A673 (cell line): ENCODE results near the gene BRSK1. TPM values are rescaled to one million over a fixed set of nuclear protein-coding genes. Genes with fewer than 3 reads are reported as not detected.
A peak's percentile ranks its signal among the peaks of the same experiment; 100 is the strongest.

Experiments
- BruUV-seq: library from RNA; stranded (reverse); fragments of 400-500 nt; replicated peaks from 2 replicates; lab custom pipeline; 2021; lab: Mats Ljungman, UMichigan
- CTCF ChIA-PET: fragments of 300-600 bp; sonication (Branson Sonifier 250); formaldehyde crosslinking; loops from one replicate; lab custom pipeline; 2022; ENCODE audit warnings: antibody characterized with exemption; lab: Charles Lee
- POLR2A ChIA-PET: fragments of 300-600 bp; sonication (Branson Sonifier 250); formaldehyde crosslinking; loops from one replicate; lab custom pipeline; 2022; ENCODE audit warnings: antibody characterized with exemption; ENCODE audit not compliant: low non-redundant PET; lab: Charles Lee
- DNase-seq: peaks from one replicate; pipeline ENCODE4 v3.0.0-alpha.2; 2015; ENCODE audit warnings: low spot score
- H3K27ac ChIP-seq: fragments of 200-600 bp; sonication (generic); 2 replicates; pipeline ENCODE4 v1.5.1; 2016; ENCODE audit warnings: mixed run types, low read depth, mild to moderate bottlenecking, mixed read lengths, antibody characterized with exemption, low read length; ENCODE audit not compliant: poor library complexity, severe bottlenecking
- H3K27me3 ChIP-seq: fragments of 200-600 bp; sonication (generic); replicated peaks from 2 replicates; pipeline ENCODE4 v1.6.1; 2017; ENCODE audit warnings: mixed run types, low read depth, mild to moderate bottlenecking, mixed read lengths, antibody characterized with exemption, low read length; ENCODE audit not compliant: insufficient read depth, poor library complexity
- H3K36me3 ChIP-seq: fragments of 200-600 bp; sonication (generic); 2 replicates; pipeline ENCODE4 v1.6.1; 2016; ENCODE audit warnings: mixed run types, mild to moderate bottlenecking, mixed read lengths, antibody characterized with exemption, low read length; ENCODE audit not compliant: insufficient read depth, poor library complexity, severe bottlenecking
- H3K4me1 ChIP-seq: fragments of 200-600 bp; sonication (generic); 2 replicates; pipeline ENCODE4 v1.6.1; 2017; ENCODE audit warnings: mixed run types, mild to moderate bottlenecking, mixed read lengths, antibody characterized with exemption, low read length; ENCODE audit not compliant: insufficient read depth, poor library complexity, severe bottlenecking
- H3K4me3 ChIP-seq: fragments of 200-600 bp; sonication (generic); 2 replicates; pipeline ENCODE4 v1.5.1; 2016; ENCODE audit warnings: low read depth, mixed run types, mild to moderate bottlenecking, mixed read lengths, low read length; ENCODE audit not compliant: poor library complexity, severe bottlenecking
- H3K9me3 ChIP-seq: fragments of 200-600 bp; sonication (generic); 2 replicates; pipeline ENCODE4 v1.6.1; 2016; ENCODE audit warnings: mixed run types, low read depth, mild to moderate bottlenecking, mixed read lengths, antibody characterized with exemption, low read length; ENCODE audit not compliant: poor library complexity, severe bottlenecking
- EZH2 ChIP-seq: fragments of 200-600 bp; sonication (generic); IDR thresholded peaks from 2 replicates; pipeline ENCODE4 v1.6.1; 2017; ENCODE audit warnings: borderline replicate concordance, low read depth, mild to moderate bottlenecking, mixed read lengths, antibody characterized with exemption, low read length; ENCODE audit not compliant: poor library complexity, severe bottlenecking
- intact Hi-C: fragments of 100-400 bp; cut with micrococcal nuclease; formaldehyde crosslinking; loops from one replicate; pipeline ENCODE4 v1.10.0; 2022; ENCODE audit not compliant: unreplicated experiment
- total RNA-seq: library from RNA; stranded (reverse); gene quantifications from 2 replicates; pipeline ENCODE4 v1.2.3, GENCODE V29; 2021
- TF ChIP-seq, protein P1 (sequence below): fragments of 300-800, 200-600 bp; sonication (generic); conservative IDR thresholded peaks from 2 replicates; pipeline ENCODE4 v1.5.1; 2017; ENCODE audit warnings: low read depth, mild to moderate bottlenecking, antibody characterized with exemption, low read length, moderate library complexity, mixed read lengths

BRSK1 gene
- total RNA-seq, 1 experiment from 2014 or later, result 30.5 TPM

DNA sequence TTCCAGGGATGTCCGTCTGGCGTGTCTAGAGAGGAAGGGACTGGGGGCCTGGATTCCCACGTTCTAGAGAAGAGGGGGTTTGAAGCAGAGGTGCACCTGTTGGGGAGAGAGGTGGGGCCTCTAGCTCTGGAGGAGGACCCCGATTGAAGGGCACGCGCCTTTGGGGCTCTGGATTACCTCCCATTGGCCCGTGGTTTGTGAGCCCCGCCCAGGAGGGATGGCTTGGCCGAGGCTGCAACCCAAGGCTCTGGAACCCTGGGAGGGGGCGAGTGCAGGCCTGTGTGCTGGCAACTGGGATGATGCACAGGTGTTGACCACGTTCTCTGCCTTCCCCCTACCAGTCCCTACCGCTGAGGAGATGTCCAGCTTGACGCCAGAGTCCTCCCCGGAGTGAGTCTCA lies 21.2 kb downstream of the BRSK1 start:
- no peak overlapping the region for H3K4me3 ChIP-seq
- no peaks in the 10 kb centered on the region for H3K9me3 ChIP-seq
- H3K27ac ChIP-seq, result no peak overlapping the region
- ChIA-PET POLR2A (no interaction called here), CTCF (no interaction called here)
- H3K4me1 ChIP-seq, result peaks cover 4% of the 10 kb centered on the region
- no peaks in the 10 kb centered on the region for H3K27me3 ChIP-seq
- H3K36me3 ChIP-seq, result peaks cover 50% of the 10 kb centered on the region
- no TSS peak for BruUV-seq
- TF ChIP-seq EZH2, result no peak
- TF ChIP-seq, protein P1, sequence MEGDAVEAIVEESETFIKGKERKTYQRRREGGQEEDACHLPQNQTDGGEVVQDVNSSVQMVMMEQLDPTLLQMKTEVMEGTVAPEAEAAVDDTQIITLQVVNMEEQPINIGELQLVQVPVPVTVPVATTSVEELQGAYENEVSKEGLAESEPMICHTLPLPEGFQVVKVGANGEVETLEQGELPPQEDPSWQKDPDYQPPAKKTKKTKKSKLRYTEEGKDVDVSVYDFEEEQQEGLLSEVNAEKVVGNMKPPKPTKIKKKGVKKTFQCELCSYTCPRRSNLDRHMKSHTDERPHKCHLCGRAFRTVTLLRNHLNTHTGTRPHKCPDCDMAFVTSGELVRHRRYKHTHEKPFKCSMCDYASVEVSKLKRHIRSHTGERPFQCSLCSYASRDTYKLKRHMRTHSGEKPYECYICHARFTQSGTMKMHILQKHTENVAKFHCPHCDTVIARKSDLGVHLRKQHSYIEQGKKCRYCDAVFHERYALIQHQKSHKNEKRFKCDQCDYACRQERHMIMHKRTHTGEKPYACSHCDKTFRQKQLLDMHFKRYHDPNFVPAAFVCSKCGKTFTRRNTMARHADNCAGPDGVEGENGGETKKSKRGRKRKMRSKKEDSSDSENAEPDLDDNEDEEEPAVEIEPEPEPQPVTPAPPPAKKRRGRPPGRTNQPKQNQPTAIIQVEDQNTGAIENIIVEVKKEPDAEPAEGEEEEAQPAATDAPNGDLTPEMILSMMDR, result no peak
- DNase-seq, result no peak
- intact Hi-C loops, result loop anchor here (10.0 kb wide), 1 partner anchor 80 kb away; the partner anchor contains the start of genes RPL28 and TMEM238

DNA sequence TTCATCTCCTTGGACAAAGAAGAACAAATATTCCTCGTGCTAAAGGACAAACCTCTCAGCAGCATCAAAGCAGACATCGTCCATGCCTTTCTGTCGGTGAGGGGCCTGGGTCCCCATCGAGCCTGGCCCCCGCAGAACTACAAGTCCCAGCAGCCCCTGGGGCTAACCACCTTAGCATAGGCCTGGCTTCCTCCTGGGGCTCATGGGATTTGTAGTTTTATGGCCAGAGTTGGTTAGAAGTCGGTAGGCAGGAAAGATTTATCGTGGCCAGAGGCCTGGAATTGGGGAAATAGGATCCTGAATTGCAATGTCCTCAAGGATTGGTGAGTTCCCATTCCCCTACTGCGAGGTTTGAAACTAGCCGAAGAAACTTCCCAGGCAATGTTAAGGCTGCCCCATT lies 21.7 kb downstream of the BRSK1 start:
- ChIA-PET POLR2A (no interaction called here), CTCF (no interaction called here)
- Histone ChIP-seq H3K9me3 (no peaks in the 10 kb centered on the region), H3K27ac (no peak overlapping the region), H3K27me3 (no peaks in the 10 kb centered on the region), H3K4me1 (peaks cover 4% of the 10 kb centered on the region), H3K4me3 (no peak overlapping the region), H3K36me3 (peaks cover 50% of the 10 kb centered on the region)
- no TSS peak for BruUV-seq
- intact Hi-C loops, result loop anchor here (10.0 kb wide), 1 partner anchor 79 kb away; the partner anchor contains the start of genes RPL28 and TMEM238
- no peak for TF ChIP-seq EZH2
- TF ChIP-seq, protein P1, result no peak
- peak; percentile 64 for DNase-seq

DNA sequence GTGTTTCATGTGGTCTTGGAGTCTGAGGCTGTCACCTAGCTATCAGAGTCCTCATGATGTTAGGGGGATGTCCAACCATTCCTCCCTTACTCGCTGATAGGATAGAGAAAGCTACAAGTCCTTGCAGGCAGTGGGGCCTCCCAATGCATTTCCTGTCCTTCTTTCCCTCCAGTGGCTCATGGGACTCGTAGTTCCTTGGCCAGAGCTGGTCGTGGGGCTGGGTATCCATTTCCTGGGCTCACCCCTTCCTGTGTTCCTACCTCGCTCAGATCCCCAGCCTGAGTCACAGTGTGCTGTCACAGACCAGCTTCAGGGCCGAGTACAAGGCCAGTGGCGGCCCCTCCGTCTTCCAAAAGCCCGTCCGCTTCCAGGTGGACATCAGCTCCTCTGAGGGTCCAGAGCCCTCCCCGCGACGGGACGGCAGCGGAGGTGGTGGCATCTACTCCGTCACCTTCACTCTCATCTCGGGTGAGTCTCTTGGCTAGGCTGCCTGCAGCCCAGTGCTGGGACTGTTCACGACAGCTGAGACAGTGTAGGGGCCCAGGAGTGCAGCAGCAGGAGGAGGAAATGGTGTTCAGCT lies 22.3 kb downstream of the BRSK1 start:
- H3K4me3 ChIP-seq, result no peak overlapping the region
- no peaks in the 10 kb centered on the region for H3K27me3 ChIP-seq
- ChIA-PET POLR2A (no interaction called here), CTCF (interaction anchor here (0.5 kb wide), 1 partner anchor 867 kb away, joined by 4 read pairs; no protein-coding TSS in a partner anchor)
- no peaks in the 10 kb centered on the region for H3K9me3 ChIP-seq
- peaks cover 4% of the 10 kb centered on the region for H3K4me1 ChIP-seq
- intact Hi-C loops, result loop anchor here (10.0 kb wide), 1 partner anchor 79 kb away; the partner anchor contains the start of genes RPL28 and TMEM238
- no peak for TF ChIP-seq EZH2
- TF ChIP-seq, protein P1, result no peak
- BruUV-seq, result no TSS peak
- no peak overlapping the region for H3K27ac ChIP-seq
- no peak for DNase-seq
- peaks cover 50% of the 10 kb centered on the region for H3K36me3 ChIP-seq
